Peyer's patch (tissue), 4 donors: Measurements from ENCODE around the gene FANCE.

Experiments used
- POLR2A ChIP-seq, 2 donors: fragments of 450-650 bp; IDR thresholded peaks; one replicate each; pipeline ENCODE4 v1.5.1; 2017; ENCODE audit warnings: antibody characterized with exemption in 2 of 2, mild to moderate bottlenecking in 2 of 2, moderate library complexity in 2 of 2
- TF ChIP-seq, protein P1 (sequence below), 6 experiments: fragments of 450-650 bp in 4 of 6; fragments of 200-600 bp in 2 of 6; sonication (generic) in 1 of 6; IDR thresholded peaks; one replicate each; pipeline ENCODE4 v1.5.1; 2017 to 2019; ENCODE audit warnings: antibody characterized with exemption in 6 of 6, mild to moderate bottlenecking in 3 of 6, moderate library complexity in 1 of 6

DNA sequence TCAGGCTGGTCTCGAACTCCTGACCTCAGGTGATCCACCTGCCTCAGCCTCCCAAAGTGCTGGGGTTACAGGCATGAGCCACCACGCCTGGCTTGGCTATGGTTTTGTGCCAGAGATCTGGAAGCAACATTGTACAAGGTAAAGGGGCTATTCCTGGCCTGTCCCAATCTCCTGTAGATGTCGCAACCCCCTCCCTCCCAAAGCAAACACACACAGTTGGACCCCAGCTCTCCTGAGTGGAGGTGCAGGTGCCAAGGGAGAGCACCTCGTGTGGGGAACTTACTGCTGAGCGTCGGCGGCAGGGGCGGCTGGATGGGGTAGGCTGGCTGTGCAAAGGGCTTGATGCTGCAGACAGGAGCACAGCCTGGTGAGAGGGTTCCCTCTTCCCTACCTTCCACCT is 24.9 kb downstream of the FANCE start:
- TF ChIP-seq, protein P1, sequence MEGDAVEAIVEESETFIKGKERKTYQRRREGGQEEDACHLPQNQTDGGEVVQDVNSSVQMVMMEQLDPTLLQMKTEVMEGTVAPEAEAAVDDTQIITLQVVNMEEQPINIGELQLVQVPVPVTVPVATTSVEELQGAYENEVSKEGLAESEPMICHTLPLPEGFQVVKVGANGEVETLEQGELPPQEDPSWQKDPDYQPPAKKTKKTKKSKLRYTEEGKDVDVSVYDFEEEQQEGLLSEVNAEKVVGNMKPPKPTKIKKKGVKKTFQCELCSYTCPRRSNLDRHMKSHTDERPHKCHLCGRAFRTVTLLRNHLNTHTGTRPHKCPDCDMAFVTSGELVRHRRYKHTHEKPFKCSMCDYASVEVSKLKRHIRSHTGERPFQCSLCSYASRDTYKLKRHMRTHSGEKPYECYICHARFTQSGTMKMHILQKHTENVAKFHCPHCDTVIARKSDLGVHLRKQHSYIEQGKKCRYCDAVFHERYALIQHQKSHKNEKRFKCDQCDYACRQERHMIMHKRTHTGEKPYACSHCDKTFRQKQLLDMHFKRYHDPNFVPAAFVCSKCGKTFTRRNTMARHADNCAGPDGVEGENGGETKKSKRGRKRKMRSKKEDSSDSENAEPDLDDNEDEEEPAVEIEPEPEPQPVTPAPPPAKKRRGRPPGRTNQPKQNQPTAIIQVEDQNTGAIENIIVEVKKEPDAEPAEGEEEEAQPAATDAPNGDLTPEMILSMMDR (IDR thresholded peaks at IDR 0.05): no peak
- TF ChIP-seq POLR2A (IDR thresholded peaks at IDR 0.05): no peak
